Erythroblast (primary cell): Measurements from ENCODE around the gene CFAP161.

ENCODE experiments used
- GATA1 ChIP-seq: IDR thresholded peaks from 2 replicates; pipeline ENCODE4 v1.6.1; 2011; ENCODE audit warnings: low read depth, mild to moderate bottlenecking, control low read depth, low read length, moderate library complexity
- POLR2A ChIP-seq: IDR thresholded peaks from 2 replicates; pipeline ENCODE4 v1.6.1; 2011; ENCODE audit warnings: mild to moderate bottlenecking, low read length

- no peak for TF ChIP-seq POLR2A
- no peak for TF ChIP-seq GATA1
Observed at GRCh38 chr15:81085213-81085612, 48.9 kb upstream of the CFAP161 start.
